HepG2 (cell line): ENCODE measurements around the gene JMJD8. TPM values are rescaled to one million over a fixed set of nuclear protein-coding genes. Genes with fewer than 3 reads are reported as not detected.

Source experiments
- GTF3A ChIP-seq: sonication (generic); formaldehyde crosslinking; conservative IDR thresholded peaks from 2 replicates; pipeline ENCODE4 v1.4.0; 2020; ENCODE audit warnings: mild to moderate bottlenecking, missing genetic modification reagents
- SRSF4 ChIP-seq: fragments of 200-400 bp; formaldehyde crosslinking; IDR thresholded peaks from one replicate; pipeline ENCODE4 v1.6.1; 2018; ENCODE audit warnings: mild to moderate bottlenecking, low read depth, low read length, moderate library complexity; ENCODE audit not compliant: poor library complexity, severe bottlenecking
- THAP11 ChIP-seq: IDR thresholded peaks from 2 replicates; pipeline ENCODE4 v1.6.1; 2016; ENCODE audit warnings: missing biosample characterization, missing genetic modification reagents
- ZBTB25 ChIP-seq: IDR thresholded peaks from 2 replicates; pipeline ENCODE4 v1.6.1; 2018; ENCODE audit warnings: missing genetic modification reagents
- ZHX1 ChIP-seq: sonication (generic); formaldehyde crosslinking; IDR thresholded peaks from 2 replicates; pipeline ENCODE4 v1.8.1; 2022; ENCODE audit warnings: low read depth, mild to moderate bottlenecking, missing genetic modification reagents
- ZMYM4 ChIP-seq: sonication (generic); formaldehyde crosslinking; IDR thresholded peaks from 2 replicates; pipeline ENCODE4 v1.8.1; 2023; ENCODE audit warnings: mild to moderate bottlenecking, missing genetic modification reagents
- ZNF224 ChIP-seq: sonication (generic); formaldehyde crosslinking; IDR thresholded peaks from 2 replicates; pipeline ENCODE4 v1.5.0; 2020; ENCODE audit warnings: mild to moderate bottlenecking, missing genetic modification reagents
- ZNF253 ChIP-seq: sonication (generic); formaldehyde crosslinking; IDR thresholded peaks from 2 replicates; pipeline ENCODE4 v1.8.0; 2022; ENCODE audit warnings: mild to moderate bottlenecking, missing genetic modification reagents, borderline replicate concordance
- ZNF280B ChIP-seq: sonication (generic); formaldehyde crosslinking; IDR thresholded peaks from 2 replicates; pipeline ENCODE4 v1.5.0; 2020; ENCODE audit warnings: missing genetic modification reagents, mild to moderate bottlenecking, borderline replicate concordance
- ZNF280D ChIP-seq: sonication (generic); formaldehyde crosslinking; IDR thresholded peaks from 2 replicates; pipeline ENCODE4 v1.5.1; 2020; ENCODE audit warnings: mild to moderate bottlenecking, missing genetic modification reagents
- ZNF354B ChIP-seq: sonication (generic); formaldehyde crosslinking; IDR thresholded peaks from 2 replicates; pipeline ENCODE4 v1.8.0; 2022; ENCODE audit warnings: mild to moderate bottlenecking, missing genetic modification reagents
- ZNF468 ChIP-seq: sonication (generic); formaldehyde crosslinking; IDR thresholded peaks from 2 replicates; pipeline ENCODE4 v1.8.0; 2022; ENCODE audit warnings: mild to moderate bottlenecking, moderate library complexity, missing genetic modification reagents
- ZNF503 ChIP-seq: sonication (generic); formaldehyde crosslinking; IDR thresholded peaks from 2 replicates; pipeline ENCODE4 v1.4.0; 2020; ENCODE audit warnings: missing genetic modification reagents
- ZNF792 ChIP-seq: IDR thresholded peaks from 2 replicates; pipeline ENCODE4 v1.6.1; 2016
- ZNF883 ChIP-seq: sonication (generic); formaldehyde crosslinking; IDR thresholded peaks from 2 replicates; pipeline ENCODE4 v1.5.1; 2020; ENCODE audit warnings: mild to moderate bottlenecking, missing genetic modification reagents; ENCODE audit errors: not compliant biosample characterization
- ZSCAN25 ChIP-seq: sonication (generic); formaldehyde crosslinking; IDR thresholded peaks from 2 replicates; pipeline ENCODE4 v1.8.0; 2022; ENCODE audit warnings: mild to moderate bottlenecking, missing genetic modification reagents
- ZSCAN29 ChIP-seq: sonication (generic); formaldehyde crosslinking; conservative IDR thresholded peaks from 2 replicates; pipeline ENCODE4 v1.4.0; 2020; ENCODE audit warnings: mild to moderate bottlenecking, missing genetic modification reagents
- polyA plus RNA-seq, 8 experiments: library from polyadenylated mRNA; depleted of rRNA in 3 of 8; stranded (reverse) in 7 of 8; unstranded in 1 of 8; fragments of >200 nt; fragmentation: Illumina TruSeq in 4 of 8; extraction: Trizol in 4 of 8; gene quantifications; 2 replicates each; pipeline versions ENCODE4 v1.2.1 to v1.2.3, GENCODE V29; 2011 to 2016; ENCODE audit warnings: low read depth in 4 of 8, missing spikeins in 1 of 8, mixed read lengths in 1 of 8; ENCODE audit not compliant: insufficient read depth in 1 of 8
- total RNA-seq, 5 experiments: library from RNA; depleted of rRNA; stranded (reverse); fragments of >200 nt; fragmentation: Illumina TruSeq; extraction: Trizol; gene quantifications; 2 replicates each; pipeline ENCODE4 v1.2.3, GENCODE V29; 2016; ENCODE audit warnings: low read depth in 1 of 5

Gene JMJD8
- total and polyA plus RNA-seq, 2 of the 13 experiments (the other 11 are each of a cell fraction or from before 2014, with no cell fraction given) = 2.6 to 11.8 TPM

- TF ChIP-seq ZHX1 (CRISPR knock-in tag) (peak; percentile 69; the same call in 1 of the 2 replicates), ZNF224 (CRISPR knock-in tag) (peak; percentile 95; the same call in 1 of the 2 replicates), ZSCAN29 (CRISPR knock-in tag) (peak; percentile 66), ZNF280D (CRISPR knock-in tag) (peak; percentile 15; the same call in 1 of the 2 replicates), ZNF503 (CRISPR knock-in tag) (no peak; the same call in 1 of the 2 replicates), ZBTB25 (peak; percentile 80), ZNF468 (CRISPR knock-in tag) (0 out of 2 replicates have a peak, but pooled peaks have one; percentile 19), THAP11 (CRISPR knock-in tag) (peak; percentile 92), ZNF354B (peak; percentile 94; the same call in 1 of the 2 replicates), ZMYM4 (CRISPR knock-in tag) (peak; percentile 90), GTF3A (0 out of 2 replicates have a peak, but pooled peaks have one; percentile 86), ZNF280B (peak; percentile 80), SRSF4 (no peak), ZNF253 (CRISPR knock-in tag) (no peak; the same call in 1 of the 2 replicates), ZSCAN25 (CRISPR knock-in tag) (peak; percentile 49; the same call in 1 of the 2 replicates), ZNF792 (peak; percentile 72), ZNF883 (CRISPR knock-in tag) (peak; percentile 53)
Measured at GRCh38 chr16:648781-649589, 35.1 kb downstream of the JMJD8 start, which contains the start of gene WDR90 (continued).
